NT2/D1 (cell line): ENCODE results near the gene PAIP2.
"Not testable (repeated sequence)": the region's sequence is repeated elsewhere in the genome, so short reads cannot be mapped to it uniquely, and the experiment has no call there.

Experiments
- DNase-seq: peaks from one replicate; pipeline ENCODE4 v3.0.0-alpha.2; 2011; ENCODE audit warnings: low read depth, low spot score
- H3K27me3 ChIP-seq: 2 replicates; pipeline ENCODE4 v1.6.0; 2011; ENCODE audit warnings: mild to moderate bottlenecking; ENCODE audit not compliant: insufficient read length, insufficient read depth
- H3K36me3 ChIP-seq: 2 replicates; pipeline ENCODE4 v1.6.1; 2011; ENCODE audit warnings: mild to moderate bottlenecking, low read length, mixed read lengths; ENCODE audit not compliant: insufficient read depth, insufficient read length
- H3K4me1 ChIP-seq: 2 replicates; pipeline ENCODE4 v1.5.1; 2011; ENCODE audit not compliant: insufficient read depth, insufficient read length
- H3K4me3 ChIP-seq: 2 replicates; pipeline ENCODE4 v1.5.1; 2011; ENCODE audit warnings: low read depth; ENCODE audit not compliant: insufficient read length
- H3K9ac ChIP-seq: 2 replicates; pipeline ENCODE4 v1.6.0; 2011; ENCODE audit warnings: low read depth; ENCODE audit not compliant: insufficient read length
- H3K9me3 ChIP-seq: 2 replicates; pipeline ENCODE4 v1.5.1; 2011; ENCODE audit warnings: mild to moderate bottlenecking, low read length; ENCODE audit not compliant: insufficient read depth
- SUZ12 ChIP-seq: IDR thresholded peaks from 2 replicates; pipeline ENCODE4 v1.6.1; 2011; ENCODE audit not compliant: insufficient read length, insufficient read depth; ENCODE audit errors: extremely low read depth
- YY1 ChIP-seq: IDR thresholded peaks from 2 replicates; pipeline ENCODE4 v1.6.1; 2011; ENCODE audit not compliant: insufficient read length, insufficient read depth
- ZNF274 ChIP-seq: IDR thresholded peaks from 2 replicates; pipeline ENCODE4 v1.6.1; 2011; ENCODE audit warnings: mild to moderate bottlenecking, low read depth, low read length

PAIP2 gene

DNA sequence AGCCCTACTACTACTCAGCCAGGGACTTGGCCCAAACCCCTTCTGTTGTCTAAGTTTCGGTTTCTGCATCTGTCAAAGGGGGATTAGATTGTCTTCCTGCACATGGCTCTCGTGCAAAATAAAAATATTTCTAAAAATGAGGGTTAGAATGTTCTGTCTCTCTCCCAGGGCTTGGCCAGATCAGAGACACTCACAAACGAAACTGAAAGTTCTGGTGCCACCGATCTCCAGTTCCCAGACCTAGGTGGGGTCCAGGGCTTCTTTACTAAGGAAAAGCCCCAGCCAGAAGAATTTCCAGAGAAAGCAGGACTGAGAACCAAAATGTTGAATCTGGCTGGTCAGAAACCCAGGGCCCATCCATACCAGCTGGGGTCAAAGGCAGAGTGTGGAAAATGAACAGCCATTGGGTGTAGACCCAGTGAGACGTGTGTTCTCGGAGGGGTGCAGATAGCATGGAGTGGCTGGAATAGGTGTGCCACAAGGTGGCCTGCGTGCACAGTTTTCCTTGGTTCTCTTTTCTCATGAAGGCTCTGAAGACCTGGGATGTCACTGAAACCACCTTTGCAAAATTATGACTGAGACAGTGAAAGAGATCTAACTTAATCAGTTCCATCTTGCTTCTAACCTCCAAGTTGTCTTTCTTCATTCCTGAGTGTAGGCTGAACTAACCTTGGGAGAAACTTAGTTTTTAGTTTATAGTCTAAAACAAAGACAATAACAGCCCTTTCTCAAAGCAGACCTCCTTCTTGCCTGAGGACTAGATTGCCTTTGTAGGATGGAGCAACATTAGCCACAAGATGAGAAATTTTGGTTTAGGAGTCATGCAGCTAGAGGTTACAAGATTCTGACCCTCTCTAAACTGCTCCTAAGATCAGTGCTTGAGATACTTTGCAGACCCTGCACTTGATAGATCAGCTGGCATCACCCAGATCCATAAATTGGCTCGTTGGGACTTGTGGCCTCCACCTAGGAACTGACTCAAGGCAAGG is 43.7 kb downstream of the PAIP2 start:
- Histone ChIP-seq H3K27me3 (no peaks in the 10 kb centered on the region), H3K4me3 (no peak overlapping the region), H3K36me3 (peaks cover 5% of the 10 kb centered on the region), H3K9me3 (no peaks in the 10 kb centered on the region), H3K4me1 (peaks cover 10% of the 10 kb centered on the region), H3K9ac (no peak overlapping the region)
- no peak for TF ChIP-seq SUZ12
- no peak for TF ChIP-seq YY1
- no peak for TF ChIP-seq ZNF274
- no peak for DNase-seq

DNA sequence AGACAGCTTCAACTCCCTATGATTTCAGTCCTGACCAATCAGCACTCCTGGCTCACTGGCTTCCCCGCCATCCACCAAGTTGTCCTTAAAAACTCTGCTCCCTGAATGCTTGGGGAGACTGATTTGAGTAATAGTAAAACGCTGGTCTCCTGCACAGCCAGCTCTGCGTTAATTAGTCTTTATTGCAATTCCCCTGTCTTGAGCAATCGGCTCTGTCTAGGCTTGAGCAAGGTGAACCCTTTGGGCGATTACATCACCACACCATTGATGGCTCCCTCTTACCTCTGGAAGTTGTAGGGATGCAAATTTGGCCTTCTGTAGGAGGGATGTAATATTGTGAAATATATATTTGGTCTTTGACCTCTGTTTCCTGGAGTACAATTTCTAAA is 44.4 kb downstream of the PAIP2 start:
- no peaks in the 10 kb centered on the region for H3K9me3 ChIP-seq
- no peak overlapping the region for H3K4me3 ChIP-seq
- peaks cover 10% of the 10 kb centered on the region for H3K4me1 ChIP-seq
- H3K9ac ChIP-seq = no peak overlapping the region
- no peak for TF ChIP-seq SUZ12
- no peaks in the 10 kb centered on the region for H3K27me3 ChIP-seq
- peaks cover 5% of the 10 kb centered on the region for H3K36me3 ChIP-seq
- no peak for DNase-seq

DNA sequence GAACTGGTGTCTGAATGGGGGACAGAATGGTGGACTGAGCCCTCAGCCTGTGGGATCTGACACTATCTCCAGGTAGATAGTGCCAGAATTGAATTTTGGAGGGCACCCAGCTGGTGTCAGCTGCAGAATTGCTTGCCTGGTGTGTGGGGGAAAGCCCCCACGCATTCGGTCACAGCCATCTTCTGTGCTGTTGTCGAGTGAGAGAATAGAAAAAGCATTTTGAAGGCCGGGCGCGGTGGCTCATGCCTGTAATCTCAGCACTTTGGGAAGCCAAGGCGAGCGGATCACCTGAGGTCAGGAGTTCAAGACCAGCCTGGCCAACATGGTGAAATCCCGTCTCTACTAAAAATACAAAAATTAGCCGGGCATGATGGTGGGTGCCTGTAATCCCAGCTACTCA is 45.3 kb downstream of the PAIP2 start:
- not testable (repeated sequence) for H3K4me3 ChIP-seq, H3K9me3 ChIP-seq, H3K27me3 ChIP-seq, H3K4me1 ChIP-seq, DNase-seq, H3K9ac ChIP-seq, H3K36me3 ChIP-seq

DNA sequence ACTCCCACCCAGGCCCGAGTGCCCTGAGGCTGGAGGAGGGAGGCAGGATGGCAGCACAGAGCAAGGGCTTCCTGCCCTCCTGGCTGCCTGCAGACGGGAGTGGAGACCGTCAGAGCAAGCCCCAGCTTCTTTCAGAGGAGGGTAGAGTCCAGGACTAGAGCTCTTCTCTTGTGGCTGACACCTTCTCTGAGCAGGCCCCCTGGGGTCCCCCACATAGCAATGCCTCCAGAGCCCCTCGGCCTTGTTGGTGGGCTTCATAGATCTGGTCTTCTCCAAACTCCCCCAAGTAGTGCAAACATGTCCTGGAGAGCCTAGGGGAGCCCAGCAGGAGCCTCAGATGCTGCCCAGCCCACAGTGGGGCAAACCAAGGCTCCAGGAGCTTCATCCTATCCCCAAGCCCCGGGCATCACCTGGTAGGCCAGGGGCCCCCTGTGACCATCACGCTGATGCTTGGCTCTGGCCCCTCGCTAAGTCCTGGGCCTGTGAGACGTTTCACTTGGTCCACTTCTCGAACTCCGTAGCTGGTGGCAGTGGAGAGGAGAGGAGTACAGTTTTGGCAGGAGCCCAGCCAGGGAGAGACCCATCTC is 46.0 kb downstream of the PAIP2 start:
- peaks cover 3% of the 10 kb centered on the region for H3K4me1 ChIP-seq
- H3K4me3 ChIP-seq = no peak overlapping the region
- peaks cover 5% of the 10 kb centered on the region for H3K36me3 ChIP-seq
- H3K27me3 ChIP-seq = no peaks in the 10 kb centered on the region
- DNase-seq = no peak
- no peak overlapping the region for H3K9ac ChIP-seq
- H3K9me3 ChIP-seq = peaks cover 5% of the 10 kb centered on the region; the same call in 1 of the 2 replicates
- TF ChIP-seq ZNF274 (no peak), YY1 (no peak), SUZ12 (no peak)

DNA sequence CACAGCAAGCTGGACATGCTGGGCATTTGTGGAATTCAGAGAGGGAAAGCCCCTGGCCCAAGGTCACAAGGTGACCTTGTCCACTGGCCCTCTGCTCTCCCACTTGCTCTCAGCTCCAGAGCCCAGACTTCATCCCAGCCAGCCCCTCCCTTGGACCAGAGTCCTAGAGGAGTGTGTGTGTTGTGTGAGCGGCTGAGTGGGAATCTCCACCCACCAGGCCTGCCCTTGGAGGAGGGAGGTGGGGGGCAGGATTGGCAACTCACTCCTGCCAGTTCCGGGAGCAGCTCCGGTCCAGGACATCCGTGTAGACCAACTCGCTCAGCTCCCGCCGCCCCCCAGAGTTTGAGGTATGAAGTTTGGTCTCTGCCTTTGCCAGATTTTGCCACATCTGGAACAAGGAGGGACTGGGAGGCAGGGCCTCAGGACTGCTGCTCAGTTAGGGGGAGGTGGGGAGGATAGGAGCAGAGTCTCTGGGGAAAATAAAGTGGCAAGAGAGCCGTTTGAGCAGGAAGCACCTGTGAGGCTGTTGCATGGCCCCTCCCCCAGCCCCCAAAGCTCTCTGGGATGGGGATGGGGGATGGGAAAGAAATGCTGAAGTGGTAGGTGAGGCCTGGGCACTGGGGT is 46.7 kb downstream of the PAIP2 start:
- TF ChIP-seq SUZ12 (no peak), ZNF274 (no peak), YY1 (no peak)
- Histone ChIP-seq H3K4me3 (no peak overlapping the region), H3K27me3 (peaks cover 4% of the 10 kb centered on the region), H3K4me1 (peaks cover 3% of the 10 kb centered on the region), H3K36me3 (peaks cover 5% of the 10 kb centered on the region), H3K9ac (no peak overlapping the region), H3K9me3 (peaks cover 10% of the 10 kb centered on the region; the same call in 1 of the 2 replicates)
- DNase-seq = no peak

DNA sequence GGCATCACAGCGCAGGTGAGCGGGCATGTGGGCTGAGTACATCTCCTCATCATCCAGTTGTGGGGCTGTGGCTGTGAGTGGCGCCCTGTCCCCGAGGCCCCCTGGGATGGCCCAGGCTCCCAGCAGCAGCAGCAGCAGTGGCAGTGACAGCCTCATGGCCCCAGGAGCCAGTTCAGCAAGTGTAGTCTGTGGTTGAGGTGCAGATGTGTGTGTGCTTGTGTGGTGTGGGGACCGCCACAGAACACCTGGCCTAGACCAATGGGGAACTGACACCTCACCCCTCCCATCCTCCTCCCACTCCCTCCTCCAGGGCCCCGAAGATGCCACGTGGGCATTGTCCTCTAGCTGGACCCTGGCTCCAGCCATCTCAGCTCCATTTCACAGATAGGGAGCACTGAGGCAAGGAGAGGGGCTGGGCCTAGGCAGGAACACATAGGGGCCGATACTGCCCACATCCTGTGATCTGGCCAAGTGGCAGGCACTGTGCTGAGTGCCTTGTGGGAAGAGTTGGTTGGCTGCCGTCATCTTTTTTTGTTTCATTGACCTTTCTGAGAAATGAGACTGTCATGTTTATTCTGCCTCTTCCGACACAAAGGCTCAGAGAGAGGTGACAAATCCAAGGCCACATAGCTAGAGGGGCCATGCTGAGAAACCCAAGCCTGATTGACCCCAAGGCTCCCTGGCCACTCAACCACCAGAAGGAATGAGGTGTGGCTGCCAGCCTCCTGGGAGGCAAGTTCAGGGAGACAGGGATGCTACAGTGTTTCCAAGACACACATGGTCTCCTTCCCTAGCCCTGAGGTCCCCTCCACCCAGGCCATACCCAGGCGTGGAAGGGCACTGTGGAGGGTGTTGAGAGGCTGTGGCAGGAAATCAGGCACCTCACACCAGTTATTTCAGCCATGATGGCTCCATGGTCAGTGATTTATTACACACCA is 48.3 kb downstream of the PAIP2 start, which contains the start of gene MZB1:
Gene MZB1, minus strand, starts transcription at position 213 of the 938 bp plus-strand sequence. Its CDS starts 57 bp downstream, at position 156.
- no peak within 1 kb of the TSS for H3K9ac ChIP-seq
- peaks cover 5% of the 10 kb centered on the region for H3K36me3 ChIP-seq
- H3K4me1 ChIP-seq = peaks cover 4% of the 10 kb centered on the region
- H3K9me3 ChIP-seq = peaks cover 10% of the 10 kb centered on the region; the same call in 1 of the 2 replicates
- peaks cover 16% of the 10 kb centered on the region for H3K27me3 ChIP-seq
- DNase-seq = no peak
- H3K4me3 ChIP-seq = no peak within 1 kb of the TSS
- no peak for TF ChIP-seq YY1
- no peak for TF ChIP-seq ZNF274
- no peak for TF ChIP-seq SUZ12
